Measurements from ENCODE around the gene B4GALNT4. TPM values are rescaled to one million over a fixed set of nuclear protein-coding genes. Genes with fewer than 3 reads are reported as not detected.
"Not testable (repeated sequence)": the region's sequence is repeated elsewhere in the genome, so short reads cannot be mapped to it uniquely, and the experiment has no call there.

The B4GALNT4 gene
- total RNA-seq, 1 donor from 2014 or later, result 3.3 TPM

- DNase-seq (ENCODE audit: low spot score), result peak; percentile 81
Measured at GRCh38 chr11:406796-407650, 37.7 kb downstream of the B4GALNT4 start.

GRCh38 chr11:407651-408123 is 38.4 kb downstream of the B4GALNT4 start:
- DNase-seq (ENCODE audit: low spot score), result no peak

- peak; percentile 46 for DNase-seq (ENCODE audit: low spot score)
Measured at GRCh38 chr11:408154-409007, 39.1 kb downstream of the B4GALNT4 start.

- no peak for DNase-seq (ENCODE audit: low spot score)
Measured at GRCh38 chr11:409008-409599, 39.8 kb downstream of the B4GALNT4 start.

- no peak for DNase-seq (ENCODE audit: low spot score)
Measured at GRCh38 chr11:409600-410483, 40.5 kb downstream of the B4GALNT4 start.

GRCh38 chr11:410711-411110 is 41.4 kb downstream of the B4GALNT4 start:
- not testable (repeated sequence) for DNase-seq (ENCODE audit: low spot score)

GRCh38 chr11:411520-411919 is 42.2 kb downstream of the B4GALNT4 start:
- not testable (repeated sequence) for DNase-seq (ENCODE audit: low spot score)

GRCh38 chr11:412641-413119 is 43.4 kb downstream of the B4GALNT4 start:
- DNase-seq (ENCODE audit: low spot score), result no peak

GRCh38 chr11:413120-414081 is 44.1 kb downstream of the B4GALNT4 start:
- no peak for DNase-seq (ENCODE audit: low spot score)

- no peak for DNase-seq (ENCODE audit: low spot score)
Measured at GRCh38 chr11:414318-414857, 45.1 kb downstream of the B4GALNT4 start.

- no peak for DNase-seq (ENCODE audit: low spot score)
Measured at GRCh38 chr11:415640-416041, 46.3 kb downstream of the B4GALNT4 start.

GRCh38 chr11:416051-416756 is 46.9 kb downstream of the B4GALNT4 start:
- no peak for DNase-seq (ENCODE audit: low spot score)

- no peak for DNase-seq (ENCODE audit: low spot score)
Measured at GRCh38 chr11:416757-417621, 47.7 kb downstream of the B4GALNT4 start.

- no peak for DNase-seq (ENCODE audit: low spot score)
Measured at GRCh38 chr11:417652-418342, 48.5 kb downstream of the B4GALNT4 start.

- DNase-seq (ENCODE audit: low spot score), result no peak
Measured at GRCh38 chr11:418343-419247, 49.3 kb downstream of the B4GALNT4 start.
